Posterior vena cava (tissue), 2 donors: ENCODE measurements around the gene S100G. TPM values are rescaled to one million over a fixed set of nuclear protein-coding genes. Genes with fewer than 3 reads are reported as not detected.

Source experiments
- DNase-seq: peaks from one replicate; pipeline ENCODE4 v3.0.0-alpha.2; 2020; ENCODE audit warnings: low spot score
- intact Hi-C, 2 donors: fragments of 100-400 bp; cut with DNase I; formaldehyde crosslinking; loops; one replicate each; pipeline versions ENCODE4 v1.14.1 to v1.14.2; 2022 to 2023
- total RNA-seq, 2 donors: library from RNA; stranded (reverse); fragmentation: NEBNext Ultra II Directional; extraction: Animal tissue kit (Norgen Biotek cat#: 25700); gene quantifications; one replicate each; pipeline ENCODE4 v1.2.1, GENCODE V29; 2021
- donor health status: DM: yes; HTN: yes; CAD: no.
- donor health status: DM: yes; HTN: yes; CAD: no.

The S100G gene
- total RNA-seq, 2 donors from 2014 or later, result not detected

DNA sequence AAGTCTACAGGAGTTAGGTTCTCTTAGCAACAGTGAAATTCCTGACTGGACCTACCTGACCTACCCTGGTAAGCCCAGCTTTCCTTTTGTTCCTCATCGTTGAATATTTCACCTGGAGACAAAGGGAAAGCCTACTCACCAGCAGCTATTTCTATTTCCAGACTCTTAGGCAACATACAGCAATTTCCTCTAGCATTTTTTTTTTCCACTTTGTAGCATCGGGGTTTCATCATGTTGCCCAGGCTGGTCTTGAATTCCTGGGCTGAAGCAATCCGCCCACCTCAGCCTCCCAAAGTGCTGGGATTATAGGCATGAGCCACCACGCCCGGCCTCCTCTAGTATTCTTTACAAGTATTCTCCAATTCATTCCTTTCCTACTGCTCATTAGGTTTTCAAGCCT lies 6.8 kb upstream of the S100G start:
- intact Hi-C loops, result no loop called here
- DNase-seq, result no peak

GRCh38 chrX:16646366-16647138 lies 3.4 kb upstream of the S100G start:
- intact Hi-C loops, result no loop called here

DNA sequence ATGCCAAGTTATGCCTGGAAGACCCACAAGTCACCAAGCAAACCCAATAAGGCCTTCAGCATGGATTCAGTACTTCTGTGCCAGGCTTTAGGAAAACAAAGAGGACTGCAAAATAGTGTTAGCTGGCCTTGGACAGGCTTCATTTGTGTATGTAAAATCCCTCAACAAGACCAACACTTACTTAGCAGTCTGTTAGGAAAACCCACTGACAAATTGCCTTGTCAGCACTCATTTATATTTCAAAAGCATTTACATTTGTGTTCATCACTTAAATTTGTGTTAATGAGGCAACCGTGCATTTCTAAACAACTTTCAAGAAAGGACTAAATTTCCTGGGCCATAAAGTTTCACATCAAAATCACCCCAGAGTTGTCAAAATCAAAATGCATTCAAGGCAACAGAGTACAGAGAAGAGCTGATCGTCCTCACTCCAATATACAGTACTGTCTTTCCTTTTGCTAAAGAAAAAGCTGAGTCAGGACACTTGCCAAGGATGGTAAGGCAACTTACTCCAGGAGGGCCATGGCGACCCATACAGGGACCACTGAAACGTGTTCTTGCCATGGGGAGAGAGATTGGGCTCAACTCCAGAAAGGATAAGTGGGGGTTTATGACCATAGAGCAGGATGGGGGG lies 1.6 kb downstream of the S100G start:
- intact Hi-C loops, result no loop called here
- DNase-seq, result no peak

More at GRCh38 chrX:16646366-16647138, 3.4 kb upstream of the S100G start:
- no peak for DNase-seq

GRCh38 chrX:16653424-16653823 lies 3.5 kb downstream of the S100G start:
- no peak for DNase-seq
- intact Hi-C loops, result no loop called here

- intact Hi-C loops, result loop anchor here in 1 of 2 donors (2.0 kb wide), 1 partner anchor 65 kb away; no protein-coding TSS in a partner anchor
- DNase-seq, result no peak
Observed at GRCh38 chrX:16654093-16654492, 4.1 kb downstream of the S100G start.

- DNase-seq, result no peak
- intact Hi-C loops, result no loop called here
Observed at GRCh38 chrX:16658284-16658683, 8.3 kb downstream of the S100G start.

GRCh38 chrX:16659321-16659720 lies 9.4 kb downstream of the S100G start:
- no peak for DNase-seq
- intact Hi-C loops, result no loop called here

- DNase-seq, result no peak
- intact Hi-C loops, result no loop called here
Observed at GRCh38 chrX:16661495-16661894, 11.5 kb downstream of the S100G start.

GRCh38 chrX:16662402-16662801 lies 12.4 kb downstream of the S100G start:
- intact Hi-C loops, result no loop called here
- DNase-seq, result no peak

- intact Hi-C loops, result no loop called here
- DNase-seq, result no peak
Observed at GRCh38 chrX:16664074-16664473, 14.1 kb downstream of the S100G start.

DNA sequence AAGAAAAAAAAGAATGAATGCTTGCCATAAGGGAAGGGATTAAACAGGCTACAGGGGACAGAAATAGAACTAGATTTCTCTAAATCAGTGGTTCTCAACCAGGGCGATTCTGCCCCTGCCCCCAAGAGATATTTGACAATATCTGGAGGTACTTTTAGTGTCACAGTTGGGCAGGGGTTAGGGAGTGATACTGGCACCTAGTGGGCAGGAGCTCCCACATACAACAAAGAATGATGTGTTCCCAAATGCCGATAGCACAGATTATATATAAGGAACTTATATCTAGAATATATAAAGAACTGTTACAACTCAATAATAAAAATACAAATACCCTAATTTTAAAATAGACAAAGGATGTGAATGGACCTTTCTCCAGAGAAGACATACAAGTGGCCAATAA lies 14.7 kb downstream of the S100G start:
- intact Hi-C loops, result no loop called here
- DNase-seq, result no peak

DNA sequence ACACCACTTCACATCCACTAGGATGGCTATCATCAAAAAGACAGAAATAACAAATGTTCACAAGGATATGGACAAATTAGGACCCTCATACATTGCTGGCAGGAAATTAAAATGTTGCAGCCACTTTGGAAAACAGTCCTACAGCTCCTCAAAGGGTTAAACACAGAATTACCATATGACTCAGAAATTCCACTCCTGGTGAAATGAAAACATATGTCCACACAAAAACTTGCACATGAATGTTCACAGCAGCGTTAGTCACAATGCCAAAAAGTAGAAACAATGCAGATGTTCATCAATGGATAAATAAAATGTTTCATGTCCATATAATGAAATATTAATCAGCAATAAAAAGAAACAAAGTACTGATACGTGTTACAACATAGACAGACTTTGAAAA lies 15.1 kb downstream of the S100G start:
- intact Hi-C loops, result no loop called here
- no peak for DNase-seq

GRCh38 chrX:16666541-16666940 lies 16.6 kb downstream of the S100G start:
- DNase-seq, result no peak
- intact Hi-C loops, result no loop called here

GRCh38 chrX:16671005-16671404 lies 21.0 kb downstream of the S100G start:
- intact Hi-C loops, result no loop called here
- DNase-seq, result no peak

DNA sequence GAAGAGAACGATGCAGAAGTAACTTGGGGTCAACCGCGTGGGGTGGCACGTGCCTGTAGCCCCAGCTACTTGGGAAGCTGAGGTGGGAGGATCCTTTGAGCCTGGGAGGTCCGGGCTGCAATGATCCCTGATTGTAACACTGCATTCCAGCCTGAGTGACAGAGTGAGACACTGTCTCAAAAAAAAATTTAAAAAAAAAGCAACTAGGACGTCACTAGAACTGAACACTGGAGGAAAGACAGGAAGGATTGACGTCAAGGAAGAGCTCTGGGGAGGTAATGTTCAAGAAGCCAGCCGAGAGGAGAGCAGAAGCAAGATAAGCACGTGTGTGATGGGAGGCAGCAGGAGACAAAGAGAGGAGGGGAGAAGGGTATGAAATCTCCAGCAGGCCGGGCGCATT lies 28.7 kb downstream of the S100G start:
- DNase-seq, result no peak
- intact Hi-C loops, result no loop called here

GRCh38 chrX:16683007-16683664 lies 33.2 kb downstream of the S100G start:
- intact Hi-C loops, result no loop called here
- no peak for DNase-seq

GRCh38 chrX:16687514-16687913 lies 37.6 kb downstream of the S100G start:
- no peak for DNase-seq
- intact Hi-C loops, result no loop called here

GRCh38 chrX:16695079-16695676 lies 45.2 kb downstream of the S100G start:
- no peak for DNase-seq
- intact Hi-C loops, result no loop called here

DNA sequence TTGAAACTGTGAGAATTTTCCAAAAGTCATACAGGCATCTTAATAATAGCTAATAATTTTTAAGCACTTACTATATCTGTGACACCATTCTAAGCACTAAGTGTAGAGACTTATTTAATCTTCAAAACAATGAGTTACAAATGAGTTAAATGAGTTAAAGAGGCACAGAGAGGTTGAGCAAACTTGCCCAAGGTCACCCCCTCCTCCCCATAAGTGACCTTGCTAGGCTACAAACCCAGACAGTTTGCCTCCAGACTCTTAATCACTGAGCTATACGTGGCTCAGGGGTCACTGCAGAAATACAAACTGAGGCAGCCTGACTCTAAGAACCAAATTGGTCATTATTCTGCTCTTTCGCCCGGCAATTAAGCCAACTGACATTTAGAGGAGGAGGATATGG lies 47.0 kb downstream of the S100G start:
- no peak for DNase-seq
- intact Hi-C loops, result no loop called here

- intact Hi-C loops, result no loop called here
- no peak for DNase-seq
Observed at GRCh38 chrX:16699389-16699788, 49.4 kb downstream of the S100G start.
